Activated CD8-positive, alpha-beta memory T cell treated with anti-CD3 and anti-CD28 coated beads, Interleukin-2, amount 50 U/mL, for 1 hour (primary cell): ENCODE results near the gene C20orf144.
"Not testable (repeated sequence)": the region's sequence is repeated elsewhere in the genome, so short reads cannot be mapped to it uniquely, and the experiment has no call there.

ENCODE experiments used
- DNase-seq: peaks from one replicate; pipeline ENCODE4 v3.0.0-alpha.2; 2020; ENCODE audit errors: extremely low read depth

The C20orf144 gene

GRCh38 chr20:33693741-33694638 is 31.9 kb downstream of the C20orf144 start:
- no peak for DNase-seq

- DNase-seq, result no peak
These were observed 32.5 kb downstream of the C20orf144 start for GRCh38 chr20:33694639-33695012.

- DNase-seq, result no peak
These were observed 34.3 kb downstream of the C20orf144 start for GRCh38 chr20:33696448-33696847.

- no peak for DNase-seq
These were observed 35.0 kb downstream of the C20orf144 start for GRCh38 chr20:33697129-33697528.

GRCh38 chr20:33698966-33699365 is 36.8 kb downstream of the C20orf144 start:
- not testable (repeated sequence) for DNase-seq

DNA sequence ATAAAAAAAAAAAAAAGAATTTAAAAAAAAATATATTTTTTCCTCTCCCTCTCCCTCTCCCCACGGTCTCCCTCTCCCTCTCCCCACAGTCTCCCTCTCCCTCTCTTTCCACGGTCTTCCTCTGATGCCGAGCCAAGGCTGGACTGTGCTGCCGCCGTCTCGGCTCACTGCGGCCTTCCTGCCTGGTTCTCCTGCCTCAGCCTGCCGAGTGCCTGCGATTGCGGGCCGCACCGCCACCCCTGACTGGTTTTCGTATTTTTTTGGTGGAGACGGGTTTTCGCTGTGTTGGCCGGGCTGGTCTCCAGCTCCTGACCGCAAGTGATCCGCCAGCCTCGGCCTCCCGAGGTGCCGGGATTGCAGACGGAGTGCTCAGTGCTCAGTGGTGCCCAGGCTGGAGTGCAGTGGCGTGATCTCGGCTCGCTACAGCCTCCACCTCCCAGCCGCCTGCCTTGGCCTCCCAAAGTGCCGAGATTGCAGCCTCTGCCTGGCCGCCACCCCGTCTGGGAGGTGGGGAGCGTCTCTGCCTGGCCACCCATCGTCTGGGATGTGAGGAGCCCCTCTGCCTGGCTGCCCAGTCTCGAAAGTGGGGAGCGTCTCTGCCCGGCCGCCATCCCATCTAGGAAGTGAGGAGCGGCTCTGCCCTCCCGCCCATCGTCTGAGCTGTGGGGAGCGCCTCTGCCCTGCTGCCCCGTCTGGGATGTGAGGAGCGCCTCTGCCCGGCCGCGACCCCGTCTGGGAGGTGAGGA is 38.7 kb downstream of the C20orf144 start:
- DNase-seq, result not testable (repeated sequence)

DNA sequence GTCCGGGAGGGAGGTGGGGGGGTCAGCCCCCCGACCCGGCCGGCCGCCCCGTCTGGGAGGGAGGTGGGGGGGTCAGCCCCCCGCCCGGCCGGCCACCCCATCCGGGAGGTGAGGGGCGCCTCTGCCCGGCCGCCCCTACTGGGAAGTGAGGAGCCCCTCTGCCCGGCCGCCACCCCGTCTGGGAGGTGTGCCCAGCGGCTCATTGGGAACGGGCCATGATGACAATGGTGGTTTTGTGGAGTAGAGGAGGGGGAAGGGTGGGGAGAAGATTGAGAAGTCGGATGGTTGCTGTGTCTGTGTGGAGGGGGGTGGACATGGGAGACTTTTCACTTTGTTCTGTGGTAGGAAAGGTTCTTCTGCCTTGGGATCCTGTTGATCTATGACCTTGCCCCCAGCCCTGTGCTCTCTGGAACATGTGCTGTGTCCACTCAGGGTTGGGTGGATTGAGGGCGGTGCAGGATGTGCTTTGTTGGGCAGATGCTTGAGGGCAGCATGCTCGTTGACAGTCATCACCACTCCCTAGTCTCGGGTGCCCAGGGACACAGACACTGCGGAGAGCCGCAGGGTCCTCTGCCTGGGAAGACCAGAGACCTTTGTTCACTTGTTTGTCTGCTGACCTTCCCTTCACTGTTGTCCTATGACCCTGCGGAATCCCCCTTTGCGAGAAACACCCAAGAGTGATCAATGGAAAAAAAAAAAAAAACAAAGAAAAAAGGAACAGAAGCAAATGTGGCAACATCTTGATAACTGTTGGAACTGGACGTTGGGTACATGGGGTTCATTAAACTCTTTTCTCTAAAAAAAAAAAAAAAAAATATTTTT is 39.7 kb downstream of the C20orf144 start:
- no peak for DNase-seq

- DNase-seq, result no peak
These were observed 40.7 kb downstream of the C20orf144 start for GRCh38 chr20:33702861-33703260.

- no peak for DNase-seq
These were observed 41.5 kb downstream of the C20orf144 start for GRCh38 chr20:33703498-33704137.

DNA sequence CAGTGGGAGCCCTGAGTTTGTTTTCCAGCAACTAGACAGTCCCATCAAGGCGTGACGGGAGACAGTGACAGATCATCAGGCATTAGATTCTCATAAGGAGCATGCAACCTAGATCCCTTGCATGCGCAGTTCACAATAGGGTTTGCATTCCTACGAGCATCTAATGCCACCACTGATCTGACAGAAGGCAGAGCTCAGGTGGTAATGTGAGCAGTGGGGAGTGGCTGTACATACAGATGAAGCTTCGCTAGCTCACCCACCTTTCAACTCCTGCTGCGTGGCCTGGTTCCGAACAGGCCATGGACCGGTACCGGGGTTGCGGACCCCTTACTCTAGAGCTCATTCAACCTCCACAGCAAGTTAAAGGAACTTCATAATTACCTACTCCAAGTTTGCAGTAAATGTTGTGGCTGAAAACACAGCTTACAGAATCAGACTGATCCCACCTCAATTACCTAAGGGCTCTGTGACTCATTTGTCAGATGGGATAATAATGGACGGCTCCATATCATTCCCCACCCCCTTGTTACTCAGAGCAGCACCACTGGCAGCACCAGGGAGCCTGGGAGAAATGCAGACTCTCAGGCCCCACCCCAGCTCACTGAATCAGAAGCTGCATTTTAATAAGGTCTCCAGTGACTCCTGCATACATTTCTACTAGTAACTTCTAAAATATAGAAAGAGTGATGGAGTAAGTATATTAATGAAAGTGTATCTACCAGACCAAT is 42.2 kb downstream of the C20orf144 start:
- DNase-seq, result no peak

DNA sequence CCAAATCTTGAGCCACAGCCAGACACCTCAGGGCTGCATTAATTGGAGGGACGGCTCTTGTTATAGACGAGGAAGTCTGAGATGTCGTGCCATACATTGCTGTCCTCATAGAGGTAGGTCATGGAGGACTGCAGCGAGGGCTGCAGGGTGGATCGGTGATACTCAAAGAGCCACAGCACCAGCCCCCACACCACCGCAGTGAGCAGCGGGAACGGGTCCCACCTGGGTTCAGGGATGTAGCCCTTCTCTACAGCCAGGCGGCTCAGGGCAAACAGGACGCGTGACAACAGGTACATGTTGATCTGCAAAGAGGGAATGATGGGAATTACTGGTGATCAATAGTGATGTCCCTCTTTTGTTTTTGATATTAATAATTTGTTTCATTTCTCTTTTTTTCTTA is 45.5 kb downstream of the C20orf144 start:
- no peak for DNase-seq

DNA sequence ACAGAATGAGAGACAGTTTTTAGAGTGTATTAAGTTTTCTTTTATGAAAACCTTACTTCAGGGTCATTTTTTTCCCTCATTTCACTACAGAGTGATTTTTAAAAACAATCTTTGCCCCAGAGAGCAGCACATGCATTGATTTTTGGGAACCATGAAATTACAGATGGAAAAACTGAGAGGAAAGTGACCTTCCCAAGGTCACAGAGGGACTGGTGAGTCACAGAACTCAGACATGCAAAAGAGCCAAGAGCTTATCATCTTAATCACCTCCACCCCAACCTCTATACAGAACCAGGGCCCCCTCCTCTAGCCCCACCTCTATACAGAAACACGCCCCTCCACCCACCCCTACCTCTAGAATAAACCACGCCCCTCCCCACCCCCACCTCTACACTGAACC is 47.3 kb downstream of the C20orf144 start:
- DNase-seq, result no peak

DNA sequence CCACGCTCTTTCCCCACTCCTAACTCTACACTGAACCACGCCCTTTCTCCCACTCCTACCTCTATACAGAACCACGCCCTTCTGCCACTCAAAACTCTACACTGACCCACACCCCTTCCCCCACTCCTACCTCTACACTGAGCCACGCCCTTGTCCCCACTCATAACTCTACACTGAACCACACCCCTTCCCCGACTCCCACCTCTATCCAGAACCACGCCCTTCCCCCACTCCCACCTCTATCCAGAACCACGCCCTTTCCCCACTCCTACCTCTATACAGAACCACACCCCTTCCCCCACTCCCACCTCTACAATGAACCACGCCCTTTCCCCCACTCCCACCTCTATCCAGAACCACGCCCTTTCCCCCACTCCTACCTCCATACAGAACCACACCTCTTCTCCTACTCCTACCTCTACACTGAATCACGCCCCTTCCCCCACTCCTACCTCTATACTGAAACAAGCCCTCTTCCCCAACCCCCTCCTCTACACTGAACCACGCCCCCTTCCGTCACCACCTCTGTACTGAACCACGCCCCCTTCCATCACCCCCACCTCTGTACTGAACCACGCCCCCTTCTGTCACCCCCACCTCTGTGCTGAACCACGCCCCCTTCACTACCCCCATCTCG is 47.9 kb downstream of the C20orf144 start:
- DNase-seq, result no peak

DNA sequence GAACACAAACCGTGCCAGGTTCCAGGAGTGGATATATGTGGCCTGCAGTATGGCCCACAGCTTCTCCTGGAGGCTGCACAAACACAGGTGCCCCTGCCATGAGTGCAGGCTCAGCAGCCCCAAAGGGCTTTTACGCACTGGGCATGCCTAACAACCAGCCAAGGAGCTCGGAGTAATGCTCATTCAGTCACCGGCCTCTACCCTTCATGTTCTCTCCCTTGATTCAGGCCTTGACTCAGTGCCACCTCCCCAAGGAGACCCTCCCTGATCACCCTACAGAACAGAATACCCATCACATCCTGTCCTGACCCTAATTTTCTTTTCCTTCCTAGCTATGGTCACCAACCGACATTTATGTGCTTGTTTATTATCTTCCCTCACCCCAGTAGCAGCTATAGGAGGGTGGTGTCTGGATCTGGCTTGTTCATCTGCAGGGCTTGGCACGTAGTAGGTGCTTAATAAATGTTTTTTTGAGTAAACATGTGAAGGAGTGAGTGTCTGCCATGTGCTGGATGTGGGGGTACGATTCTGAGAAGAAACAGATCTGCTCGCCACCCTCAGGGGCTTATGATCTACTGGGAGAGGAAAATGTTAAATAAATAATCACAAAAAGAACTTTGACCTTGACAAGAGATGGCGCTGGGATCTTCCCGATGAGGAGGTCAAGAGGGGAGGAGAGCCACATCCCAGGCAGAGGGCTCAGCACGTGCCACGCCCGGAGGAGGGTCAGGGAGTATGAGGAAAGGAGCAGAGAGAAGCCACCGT is 48.7 kb downstream of the C20orf144 start:
- no peak for DNase-seq

- no peak for DNase-seq
These were observed 49.3 kb downstream of the C20orf144 start for GRCh38 chr20:33711446-33711738.
